Hematopoietic multipotent progenitor cell treated with erythropoietin and hydrocortisone succinate and interleukin-3 and kit ligand, for 17 days (in vitro differentiated cells): ENCODE results near the gene WNT5A.
"Not testable (repeated sequence)": the region's sequence is repeated elsewhere in the genome, so short reads cannot be mapped to it uniquely, and the experiment has no call there.

Source experiments
- DNase-seq: peaks from one replicate; pipeline ENCODE4 v3.0.0-alpha.2; 2015; ENCODE audit warnings: low spot score

Gene WNT5A

GRCh38 chr3:55505776-55506175 is 18.7 kb upstream of the WNT5A start:
- DNase-seq = no peak

- not testable (repeated sequence) for DNase-seq
These were observed 18.0 kb upstream of the WNT5A start for GRCh38 chr3:55505102-55505501.

GRCh38 chr3:55501905-55502304 is 14.8 kb upstream of the WNT5A start:
- no peak for DNase-seq

- DNase-seq = no peak
These were observed 13.6 kb upstream of the WNT5A start for GRCh38 chr3:55500555-55501330.

GRCh38 chr3:55498520-55498919 is 11.4 kb upstream of the WNT5A start:
- DNase-seq = no peak

- DNase-seq = no peak
These were observed 10.1 kb upstream of the WNT5A start for GRCh38 chr3:55497250-55497649.

- no peak for DNase-seq
These were observed 7.9 kb upstream of the WNT5A start for GRCh38 chr3:55494976-55495375.

GRCh38 chr3:55492976-55493375 is 5.9 kb upstream of the WNT5A start:
- DNase-seq = no peak

GRCh38 chr3:55491296-55491816 is 4.2 kb upstream of the WNT5A start:
- no peak for DNase-seq

- DNase-seq = no peak
These were observed 3.3 kb upstream of the WNT5A start for GRCh38 chr3:55490276-55490913.

- no peak for DNase-seq
These were observed 2.7 kb upstream of the WNT5A start for GRCh38 chr3:55489798-55490132.

- no peak for DNase-seq
These were observed 1.4 kb upstream of the WNT5A start for GRCh38 chr3:55488398-55489055.

GRCh38 chr3:55487381-55488241 is 505 bp upstream of the WNT5A start:
- no peak for DNase-seq

GRCh38 chr3:55486101-55486856 is 827 bp downstream of the WNT5A start:
- no peak for DNase-seq

GRCh38 chr3:55484801-55485791 is 2.0 kb downstream of the WNT5A start:
- DNase-seq = no peak

GRCh38 chr3:55484191-55484689 is 2.9 kb downstream of the WNT5A start:
- DNase-seq = no peak

GRCh38 chr3:55483196-55484095 is 3.7 kb downstream of the WNT5A start:
- no peak for DNase-seq

- DNase-seq = no peak
These were observed 4.5 kb downstream of the WNT5A start for GRCh38 chr3:55482496-55483195.
